A673 (cell line): ENCODE measurements around the gene TROAP.

Experiments used
- CTCF ChIP-seq: fragments of 300-800, 200-600 bp; sonication (generic); conservative IDR thresholded peaks from 2 replicates; pipeline ENCODE4 v1.5.1; 2017; ENCODE audit warnings: low read depth, mild to moderate bottlenecking, antibody characterized with exemption, low read length, moderate library complexity, mixed read lengths
- EZH2 ChIP-seq: fragments of 200-600 bp; sonication (generic); IDR thresholded peaks from 2 replicates; pipeline ENCODE4 v1.6.1; 2017; ENCODE audit warnings: borderline replicate concordance, low read depth, mild to moderate bottlenecking, mixed read lengths, antibody characterized with exemption, low read length; ENCODE audit not compliant: poor library complexity, severe bottlenecking

GRCh38 chr12:49369411-49370145, 46.5 kb downstream of the TROAP start:
- no peak for TF ChIP-seq EZH2
- peak; percentile 47 for TF ChIP-seq CTCF
